Lower leg skin (tissue), 4 donors: ENCODE measurements around the gene GABBR2. TPM values are rescaled to one million over a fixed set of nuclear protein-coding genes. Genes with fewer than 3 reads are reported as not detected.
A peak's percentile ranks its signal among the peaks of the same experiment; 100 is the strongest.

ENCODE experiments used
- DNase-seq, 2 donors: peaks; one replicate each; pipeline ENCODE4 v3.0.0-alpha.2; 2019; ENCODE audit warnings: low spot score in 2 of 2
- H3K4me3 ChIP-seq: fragments of 200-600 bp; sonication (generic); 2 replicates; pipeline ENCODE4 v1.5.1; 2017; ENCODE audit warnings: mild to moderate bottlenecking, low read depth; ENCODE audit not compliant: poor library complexity, severe bottlenecking
- CTCF ChIP-seq, 3 donors: fragments of 450-650 bp; IDR thresholded peaks; one replicate each; pipeline ENCODE4 v1.5.1; 2016; ENCODE audit warnings: antibody characterized with exemption in 3 of 3, mild to moderate bottlenecking in 3 of 3, moderate library complexity in 2 of 3
- POLR2A ChIP-seq, 2 donors: fragments of 450-650 bp; IDR thresholded peaks; one replicate each; pipeline ENCODE4 v1.6.1; 2016 to 2017; ENCODE audit warnings: antibody characterized with exemption in 2 of 2, mild to moderate bottlenecking in 1 of 2, moderate library complexity in 1 of 2
- WGBS, 2 donors: methylation state at CpG; one replicate each; pipeline ENCODE4 v1.1.5; 2018; 5-methylcytosine and 5-hydroxymethylcytosine counted together
- intact Hi-C: fragments of 100-400 bp; cut with DNase I; formaldehyde crosslinking; loops from one replicate; pipeline ENCODE4 v1.15.0; 2023; ENCODE audit warnings: low total_unique reads
- total RNA-seq, 4 donors: library from RNA; depleted of rRNA; stranded (reverse); fragments of >200 nt; gene quantifications; one replicate each; pipeline ENCODE4 v1.1.0, GENCODE V29; 2016

The GABBR2 gene
- total RNA-seq, 4 donors from 2014 or later, result 0.23 to 4.2 TPM; not detected in 2

- 88 to 96% methylated on average over 3 of the region's 3 CpGs for WGBS, 2 donors
- no peak for DNase-seq
These were observed 132.4 kb downstream of the GABBR2 start for GRCh38 chr9:98576354-98576753.

GRCh38 chr9:98575379-98576346 lies 133.1 kb downstream of the GABBR2 start:
- 52 to 58% methylated on average over 13 of the region's 13 CpGs for WGBS, 2 donors
- intact Hi-C loops, result no loop called here
- H3K4me3 ChIP-seq, result no peak overlapping the region
- DNase-seq, result peak in 1 of 2 donors; percentile 78
- TF ChIP-seq POLR2A (IDR thresholded peaks at IDR 0.05) (no peak), CTCF (IDR thresholded peaks at IDR 0.05) (no peak)

More at GRCh38 chr9:98576354-98576753, 132.4 kb downstream of the GABBR2 start:
- intact Hi-C loops, result no loop called here
- no peak overlapping the region for H3K4me3 ChIP-seq
- TF ChIP-seq CTCF (IDR thresholded peaks at IDR 0.05) (no peak), POLR2A (IDR thresholded peaks at IDR 0.05) (no peak)

DNA sequence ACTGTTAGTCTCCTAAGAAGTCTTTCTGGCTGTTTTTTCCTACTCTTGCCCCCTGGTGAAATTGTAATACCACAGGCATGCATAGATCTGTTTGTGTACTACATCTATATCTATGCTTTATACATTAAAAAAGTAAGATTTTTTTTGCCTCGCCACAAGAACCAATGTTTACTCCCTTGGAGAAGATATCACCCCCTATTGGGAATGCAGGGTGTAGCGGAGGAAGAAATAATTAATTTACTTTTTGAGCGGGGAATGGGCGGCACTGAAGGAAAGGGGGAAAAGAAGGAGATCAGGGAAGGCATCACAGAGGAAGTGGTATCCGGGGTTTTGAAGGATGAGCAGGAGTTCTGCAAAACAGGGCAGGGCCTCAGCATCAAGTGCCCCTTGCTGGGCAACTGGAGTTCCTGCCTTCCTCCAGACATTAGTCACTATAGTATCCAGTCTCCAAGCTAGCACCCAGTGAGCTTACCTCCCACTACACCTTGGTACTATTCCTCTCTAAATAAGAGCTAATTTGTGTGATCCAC lies 134.9 kb downstream of the GABBR2 start:
- TF ChIP-seq POLR2A (IDR thresholded peaks at IDR 0.05) (no peak), CTCF (IDR thresholded peaks at IDR 0.05) (no peak)
- intact Hi-C loops, result no loop called here
- 79 to 94% methylated on average over 5 of the region's 5 CpGs for WGBS, 2 donors

DNA sequence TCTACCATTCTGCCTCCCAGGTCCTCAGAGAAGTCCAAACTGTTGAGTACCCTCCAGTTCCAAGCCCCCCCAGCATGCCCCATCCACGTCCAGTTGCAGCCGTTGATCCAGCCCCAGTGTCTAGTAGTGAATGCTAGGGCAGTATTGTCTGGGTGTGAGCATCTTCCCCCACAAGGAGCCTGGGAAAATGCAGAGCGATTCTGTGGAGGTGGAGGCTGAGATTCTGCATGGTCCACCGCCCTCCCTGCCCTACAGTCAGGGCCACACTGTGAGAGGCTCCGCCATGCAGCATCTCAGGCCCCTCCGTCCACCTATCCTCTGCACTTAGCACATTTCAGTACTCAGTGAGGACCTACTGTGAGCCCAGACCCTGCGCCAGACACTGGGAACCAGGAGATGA lies 135.9 kb downstream of the GABBR2 start:
- TF ChIP-seq CTCF (IDR thresholded peaks at IDR 0.05), result no peak
- TF ChIP-seq POLR2A (IDR thresholded peaks at IDR 0.05), result no peak
- WGBS, 2 donors, result 75 to 83% methylated on average over 7 of the region's 7 CpGs

More for the DNA sequence above, 134.9 kb downstream of the GABBR2 start:
- H3K4me3 ChIP-seq, result no peak overlapping the region
- DNase-seq, result peak in 1 of 2 donors; percentile 7

DNA sequence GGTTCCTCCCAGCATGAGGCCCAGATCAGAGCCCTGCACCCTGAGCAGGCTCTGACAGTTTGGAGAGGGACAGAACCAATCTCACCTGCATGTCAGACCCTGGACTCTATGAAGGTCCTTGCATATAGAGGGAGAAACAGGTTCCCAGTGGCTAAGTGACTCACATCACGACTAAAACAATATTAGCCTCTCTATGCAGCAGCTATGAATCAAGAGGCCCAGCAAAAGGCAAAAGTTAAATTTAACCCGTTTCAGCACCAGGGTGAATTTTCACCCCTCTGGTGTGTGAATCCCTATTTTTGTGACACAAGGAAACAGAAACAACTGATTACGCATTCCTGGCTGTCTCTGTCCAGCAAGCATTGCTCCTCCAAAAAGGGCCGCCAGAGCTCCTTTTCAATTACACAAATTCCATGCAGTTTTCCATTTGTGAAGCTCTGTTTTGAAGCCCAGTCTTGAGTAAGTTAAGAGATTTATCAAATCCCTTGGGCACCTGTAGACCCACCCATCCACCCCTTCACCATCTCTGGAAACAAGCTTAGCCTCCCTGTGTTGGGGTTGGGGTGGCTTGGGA lies 136.6 kb downstream of the GABBR2 start:
- no peak overlapping the region for H3K4me3 ChIP-seq
- DNase-seq, result peak in 1 of 2 donors; percentile 61
- no peak for TF ChIP-seq POLR2A (IDR thresholded peaks at IDR 0.05)
- no peak for TF ChIP-seq CTCF (IDR thresholded peaks at IDR 0.05)
- 62 to 65% methylated on average over 4 of the region's 4 CpGs for WGBS, 2 donors
- intact Hi-C loops, result no loop called here

More for the DNA sequence above, 135.9 kb downstream of the GABBR2 start:
- intact Hi-C loops, result no loop called here
- peak in 1 of 2 donors; percentile 77 for DNase-seq
- H3K4me3 ChIP-seq, result no peak overlapping the region
